CD14-positive monocyte (primary cell): Measurements from ENCODE around the gene ADAMTS9. TPM values are rescaled to one million over a fixed set of nuclear protein-coding genes. Genes with fewer than 3 reads are reported as not detected.

ENCODE experiments used
- DNase-seq, 3 donors: peaks; one replicate each; pipeline ENCODE4 v3.0.0-alpha.2; 2011 to 2022
- H2AFZ ChIP-seq: 2 replicates; pipeline ENCODE4 v1.6.0; 2012; ENCODE audit warnings: mild to moderate bottlenecking, low read depth, low read length, inconsistent platforms; ENCODE audit not compliant: insufficient read depth, poor library complexity, severe bottlenecking
- H3K27ac ChIP-seq, 2 donors: 1 replicate in 1 of 2; 2 replicates in 1 of 2; pipeline ENCODE4 v1.5.1; 2012 to 2013; ENCODE audit warnings: low read length in 2 of 2, control low read depth in 1 of 2, inconsistent platforms in 1 of 2, low read depth in 1 of 2, mild to moderate bottlenecking in 1 of 2
- H3K27me3 ChIP-seq, 2 donors: one replicate each; pipeline versions ENCODE4 v1.6.0 to v1.6.1; 2011 to 2013; ENCODE audit warnings: low read length in 2 of 2; ENCODE audit not compliant: control insufficient read depth in 2 of 2, insufficient read depth in 2 of 2
- H3K36me3 ChIP-seq, 2 donors: replicated peaks in 1 of 2; 1 replicate in 1 of 2; 2 replicates in 1 of 2; pipeline versions ENCODE4 v1.5.1 to v1.6.1; 2012 to 2013; ENCODE audit warnings: low read length in 2 of 2, control low read depth in 1 of 2, inconsistent platforms in 1 of 2, mild to moderate bottlenecking in 1 of 2; ENCODE audit not compliant: insufficient read depth in 2 of 2, control insufficient read depth in 1 of 2
- H3K4me1 ChIP-seq, 2 donors: 1 replicate in 1 of 2; 2 replicates in 1 of 2; pipeline versions ENCODE4 v1.5.1 to v1.6.1; 2012 to 2013; ENCODE audit warnings: low read length in 2 of 2, control low read depth in 1 of 2, inconsistent platforms in 1 of 2, mild to moderate bottlenecking in 1 of 2, moderate library complexity in 1 of 2; ENCODE audit not compliant: insufficient read depth in 2 of 2, control insufficient read depth in 1 of 2
- H3K4me2 ChIP-seq: replicated peaks from 2 replicates; pipeline ENCODE3; 2012; ENCODE audit warnings: low read length, moderate library complexity, mild to moderate bottlenecking; ENCODE audit not compliant: poor library complexity, severe bottlenecking; ENCODE audit errors: extremely low read depth
- H3K4me3 ChIP-seq, 3 experiments: fragments of 200-600 bp in 1 of 3; sonication (generic) in 1 of 3; replicated peaks in 1 of 3; 1 replicate in 2 of 3; 2 replicates in 1 of 3; pipeline ENCODE4 v1.5.1; 2011 to 2013; ENCODE audit warnings: low read length in 3 of 3, mild to moderate bottlenecking in 3 of 3, control low read depth in 2 of 3, low read depth in 2 of 3, inconsistent platforms in 1 of 3, moderate library complexity in 1 of 3
- H3K79me2 ChIP-seq: 2 replicates; pipeline ENCODE4 v1.6.0; 2012; ENCODE audit warnings: mild to moderate bottlenecking, control low read depth, inconsistent platforms, low read length, moderate library complexity; ENCODE audit not compliant: insufficient read depth
- H3K9ac ChIP-seq: 2 replicates; pipeline ENCODE4 v1.6.0; 2017; ENCODE audit warnings: low read length, mild to moderate bottlenecking; ENCODE audit not compliant: insufficient read depth, poor library complexity, severe bottlenecking
- H3K9me3 ChIP-seq, 2 donors: replicated peaks in 1 of 2; 1 replicate in 1 of 2; 2 replicates in 1 of 2; pipeline versions ENCODE4 v1.5.1 to v1.6.1; 2012 to 2013; ENCODE audit warnings: low read length in 2 of 2, control low read depth in 1 of 2; ENCODE audit not compliant: control insufficient read depth in 1 of 2, insufficient read depth in 1 of 2
- H4K20me1 ChIP-seq: 2 replicates; pipeline ENCODE4 v1.6.0; 2012; ENCODE audit warnings: mild to moderate bottlenecking, low read length, control low read depth, moderate library complexity; ENCODE audit not compliant: insufficient read depth
- H3K27ac Mint-ChIP-seq, 7 donors: one replicate each; pipeline ENCODE4 v1.8.0; 2020; ENCODE audit warnings: mild to moderate bottlenecking in 7 of 7, mixed read lengths in 7 of 7, moderate library complexity in 6 of 7, inconsistent platforms in 2 of 7
- H3K27me3 Mint-ChIP-seq, 3 donors: one replicate each; pipeline ENCODE4 v1.8.0; 2021 to 2022; ENCODE audit warnings: low read depth in 3 of 3, mild to moderate bottlenecking in 3 of 3, mixed read lengths in 3 of 3, moderate library complexity in 3 of 3, inconsistent platforms in 1 of 3
- H3K36me3 Mint-ChIP-seq, 2 donors: one replicate each; pipeline ENCODE4 v1.8.0; 2020; ENCODE audit warnings: mixed read lengths in 2 of 2, inconsistent platforms in 1 of 2, mild to moderate bottlenecking in 1 of 2
- H3K4me1 Mint-ChIP-seq: one replicate; pipeline ENCODE4 v1.8.0; 2020; ENCODE audit warnings: mild to moderate bottlenecking, mixed read lengths
- H3K4me3 Mint-ChIP-seq, 2 donors: one replicate each; pipeline ENCODE4 v1.8.0; 2020; ENCODE audit warnings: mild to moderate bottlenecking in 2 of 2, mixed read lengths in 2 of 2, moderate library complexity in 1 of 2
- H3K9me3 Mint-ChIP-seq, 7 donors: one replicate each; pipeline ENCODE4 v1.8.0; 2020 to 2022; ENCODE audit warnings: mixed read lengths in 7 of 7, mild to moderate bottlenecking in 6 of 7, moderate library complexity in 6 of 7, inconsistent platforms in 2 of 7
- WGBS: methylation state at CpG from one replicate; pipeline ENCODE4 v1.1.5; 2013; ENCODE audit warnings: missing lambda C conversion rate; ENCODE audit not compliant: insufficient coverage; 5-methylcytosine and 5-hydroxymethylcytosine counted together
- intact Hi-C, 2 donors: fragments of 100-400 bp; cut with micrococcal nuclease; formaldehyde crosslinking; loops; one replicate each; pipeline versions ENCODE4 v1.15.0 to v1.15.1; 2023
- polyA plus RNA-seq, 3 donors: library from polyadenylated mRNA; depleted of rRNA in 1 of 3; unstranded in 2 of 3; stranded (reverse) in 1 of 3; fragments of 300-500 nt in 2 of 3; fragments of >200 nt in 1 of 3; fragmentation: Illumina TruSeq in 2 of 3; gene quantifications; 1 replicate in 2 of 3; 2 replicates in 1 of 3; pipeline ENCODE4 v1.2.3, GENCODE V29; 2012 to 2021
- TF ChIP-seq, protein P1 (sequence below): fragments of 200-600 bp; IDR thresholded peaks from one replicate; pipeline ENCODE4 v1.8.0; 2022; ENCODE audit warnings: antibody characterized with exemption, mild to moderate bottlenecking

Gene ADAMTS9
- polyA plus RNA-seq, 3 donors: not detected

DNA sequence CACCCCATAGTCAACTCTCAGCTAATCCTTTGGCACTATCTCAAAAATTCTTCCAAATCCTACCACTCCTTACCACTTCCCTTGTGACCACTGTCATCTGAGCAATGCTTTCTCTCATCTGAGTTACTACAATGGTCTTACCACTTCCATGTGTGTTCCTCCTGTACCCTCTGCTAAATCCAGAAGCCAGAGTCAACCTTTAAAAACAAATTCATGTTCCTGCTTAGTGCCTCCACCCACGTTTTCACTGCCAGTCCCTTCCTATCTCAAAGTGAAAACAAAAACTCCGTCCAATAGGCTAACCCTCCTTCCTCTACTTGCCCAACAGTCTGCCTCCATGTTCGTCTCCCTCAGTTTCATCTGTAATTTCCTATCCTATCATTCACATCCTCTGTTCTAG, 109.0 kb downstream of the ADAMTS9 start:
- Histone ChIP-seq H3K4me3 (no peak overlapping the region), H3K36me3 (no peaks in the 10 kb centered on the region), H3K4me2 (no peak overlapping the region), H3K9me3 (no peaks in the 10 kb centered on the region), H3K9ac (no peak overlapping the region), H3K27ac (no peak overlapping the region), H3K27me3 (no peaks in the 10 kb centered on the region), H3K79me2 (no peaks in the 10 kb centered on the region), H2AFZ (no peak overlapping the region), H3K4me1 (no peaks in the 10 kb centered on the region), H4K20me1 (no peaks in the 10 kb centered on the region)
- peaks cover 0 to 3% (median 2%) of the 10 kb centered on the region in 7 donors for H3K9me3 Mint-ChIP-seq
- DNase-seq: no peak
- H3K27me3 Mint-ChIP-seq: no peaks in the 10 kb centered on the region
- TF ChIP-seq, protein P1, sequence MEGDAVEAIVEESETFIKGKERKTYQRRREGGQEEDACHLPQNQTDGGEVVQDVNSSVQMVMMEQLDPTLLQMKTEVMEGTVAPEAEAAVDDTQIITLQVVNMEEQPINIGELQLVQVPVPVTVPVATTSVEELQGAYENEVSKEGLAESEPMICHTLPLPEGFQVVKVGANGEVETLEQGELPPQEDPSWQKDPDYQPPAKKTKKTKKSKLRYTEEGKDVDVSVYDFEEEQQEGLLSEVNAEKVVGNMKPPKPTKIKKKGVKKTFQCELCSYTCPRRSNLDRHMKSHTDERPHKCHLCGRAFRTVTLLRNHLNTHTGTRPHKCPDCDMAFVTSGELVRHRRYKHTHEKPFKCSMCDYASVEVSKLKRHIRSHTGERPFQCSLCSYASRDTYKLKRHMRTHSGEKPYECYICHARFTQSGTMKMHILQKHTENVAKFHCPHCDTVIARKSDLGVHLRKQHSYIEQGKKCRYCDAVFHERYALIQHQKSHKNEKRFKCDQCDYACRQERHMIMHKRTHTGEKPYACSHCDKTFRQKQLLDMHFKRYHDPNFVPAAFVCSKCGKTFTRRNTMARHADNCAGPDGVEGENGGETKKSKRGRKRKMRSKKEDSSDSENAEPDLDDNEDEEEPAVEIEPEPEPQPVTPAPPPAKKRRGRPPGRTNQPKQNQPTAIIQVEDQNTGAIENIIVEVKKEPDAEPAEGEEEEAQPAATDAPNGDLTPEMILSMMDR: no peak
- peak overlapping the region in 1 of 7 donors; percentile 9 for H3K27ac Mint-ChIP-seq
- no peaks in the 10 kb centered on the region for H3K4me1 Mint-ChIP-seq
- intact Hi-C loops: no loop called here
- H3K36me3 Mint-ChIP-seq: no peaks in the 10 kb centered on the region
- H3K4me3 Mint-ChIP-seq: no peak overlapping the region
- 85% methylated on average over 3 of the region's 3 CpGs for WGBS

DNA sequence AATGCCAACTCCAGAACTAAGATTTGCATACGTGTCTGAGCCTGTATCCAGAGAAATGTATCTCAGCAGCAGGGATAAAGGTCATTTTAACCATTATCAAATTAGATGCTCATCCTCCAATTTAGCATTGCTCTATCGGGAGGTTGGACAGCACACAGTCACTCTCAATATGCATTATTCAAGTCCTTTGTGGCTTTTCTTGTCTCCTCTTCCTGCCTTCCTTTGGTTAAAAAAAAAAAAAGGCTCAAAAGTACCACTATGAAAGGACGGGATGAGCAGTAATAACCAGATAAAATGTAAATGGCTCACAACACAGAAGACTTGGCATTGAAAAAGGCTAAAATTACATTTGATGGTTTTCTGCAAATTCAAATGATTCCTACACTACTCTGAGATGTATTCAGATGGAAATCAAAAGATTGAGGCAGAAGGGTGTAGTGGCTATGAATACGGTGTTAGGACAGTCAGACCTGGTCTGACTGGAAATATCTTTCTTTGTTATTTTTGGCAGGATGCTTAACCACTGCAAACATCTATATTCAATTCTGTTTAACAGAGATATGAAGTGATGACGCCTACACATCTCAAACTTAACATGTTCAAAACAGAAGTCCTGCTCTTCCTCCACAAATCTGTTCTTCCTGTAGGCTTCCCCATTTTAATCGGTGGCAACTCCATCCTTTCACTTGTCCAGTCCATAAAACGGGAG, 109.6 kb downstream of the ADAMTS9 start:
- intact Hi-C loops: no loop called here

More for the DNA sequence above, 109.6 kb downstream of the ADAMTS9 start:
- no peaks in the 10 kb centered on the region for H3K36me3 Mint-ChIP-seq
- TF ChIP-seq, protein P1: no peak
- Histone ChIP-seq H3K36me3 (no peaks in the 10 kb centered on the region), H3K27ac (no peak overlapping the region), H4K20me1 (no peaks in the 10 kb centered on the region), H3K4me1 (no peaks in the 10 kb centered on the region), H3K4me2 (no peak overlapping the region), H3K79me2 (no peaks in the 10 kb centered on the region), H3K4me3 (no peak overlapping the region), H3K9me3 (no peaks in the 10 kb centered on the region), H3K27me3 (no peaks in the 10 kb centered on the region), H3K9ac (no peak overlapping the region), H2AFZ (no peak overlapping the region)
- H3K4me1 Mint-ChIP-seq: no peaks in the 10 kb centered on the region
- no peak overlapping the region for H3K4me3 Mint-ChIP-seq
- no peaks in the 10 kb centered on the region for H3K27me3 Mint-ChIP-seq
- 90% methylated on average over 4 of the region's 7 CpGs for WGBS
- H3K9me3 Mint-ChIP-seq: peaks cover 0 to 3% (median 2%) of the 10 kb centered on the region in 7 donors
- DNase-seq: no peak
- H3K27ac Mint-ChIP-seq: no peak overlapping the region
